NCI-H1436 treated with DMSO at 0.1 percent for 48 hours (cell line): ENCODE measurements around the gene PNPLA1.
A peak's percentile ranks its signal among the peaks of the same experiment; 100 is the strongest.

ENCODE experiments used
- DNase-seq: peaks from one replicate; lab custom pipeline; 2025; lab: John Stamatoyannopoulos, UW

Gene PNPLA1

DNA sequence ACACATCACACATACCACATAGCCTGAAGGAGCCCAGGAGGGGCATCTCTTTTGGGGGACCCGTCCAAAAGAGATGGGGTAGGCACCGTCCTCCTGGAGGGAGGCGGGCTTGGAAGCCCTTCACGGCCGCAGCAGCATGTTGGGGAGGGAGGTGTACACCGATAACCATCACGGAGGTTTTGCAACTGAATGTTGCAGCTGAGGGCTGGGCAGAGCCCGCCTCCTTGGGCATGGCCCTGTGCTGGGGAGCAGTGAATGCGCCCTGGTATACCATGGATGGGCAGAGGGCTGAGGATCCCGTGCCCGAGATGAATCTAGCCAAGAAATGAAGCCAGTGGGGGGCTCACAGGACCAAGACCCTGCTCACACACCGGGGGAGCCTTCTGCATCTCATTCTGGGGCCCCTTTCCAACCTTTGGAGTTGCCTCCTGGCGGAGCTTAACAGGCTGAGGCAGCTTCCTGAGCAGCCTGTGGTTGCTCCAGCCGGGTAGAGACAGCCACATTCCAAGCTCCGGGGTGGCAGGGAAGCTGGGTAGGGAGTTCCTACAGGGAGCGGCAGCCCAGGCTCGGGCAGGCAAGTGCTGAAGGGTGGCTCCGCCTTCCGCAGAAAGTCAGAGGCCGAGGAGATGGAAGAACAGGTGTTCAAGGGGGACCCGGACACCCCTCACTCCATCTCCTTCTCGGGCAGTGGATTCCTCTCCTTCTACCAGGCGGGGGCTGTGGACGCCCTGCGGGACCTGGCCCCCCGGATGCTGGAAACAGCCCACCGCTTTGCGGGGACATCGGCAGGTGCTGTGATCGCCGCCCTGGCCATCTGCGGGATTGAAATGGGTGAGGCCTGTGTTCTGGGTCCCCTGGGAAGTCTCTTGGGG lies at the start of gene PNPLA1:
PNPLA1 (plus strand) TSS at position 227 of the 872 bp plus-strand sequence; CDS start at position 627, 400 bp downstream.
- DNase-seq = no peak

GRCh38 chr6:36220226-36220625 lies 49.6 kb upstream of the PNPLA1 start:
- no peak for DNase-seq

DNA sequence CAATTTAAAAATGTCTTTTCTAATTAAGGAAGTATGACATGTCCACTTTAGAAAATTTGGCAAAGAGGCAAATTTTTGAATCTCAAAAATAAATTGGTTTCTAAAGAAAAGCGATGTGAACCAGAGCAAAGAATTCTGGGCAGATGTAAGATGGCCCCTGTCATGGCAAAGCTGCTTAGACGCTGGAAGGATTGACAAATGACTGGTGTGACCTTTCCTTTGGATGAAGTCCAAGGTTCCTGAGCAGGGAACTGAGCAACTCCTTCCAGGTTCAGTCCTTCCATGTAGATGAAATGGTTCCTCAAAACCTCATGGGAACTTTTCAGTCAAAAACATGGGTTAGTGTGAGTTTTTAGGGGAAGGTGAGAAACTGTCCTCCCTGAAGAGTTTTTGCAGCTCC lies 48.2 kb upstream of the PNPLA1 start:
- no peak for DNase-seq

GRCh38 chr6:36222924-36223323 lies 46.9 kb upstream of the PNPLA1 start:
- DNase-seq = no peak

DNA sequence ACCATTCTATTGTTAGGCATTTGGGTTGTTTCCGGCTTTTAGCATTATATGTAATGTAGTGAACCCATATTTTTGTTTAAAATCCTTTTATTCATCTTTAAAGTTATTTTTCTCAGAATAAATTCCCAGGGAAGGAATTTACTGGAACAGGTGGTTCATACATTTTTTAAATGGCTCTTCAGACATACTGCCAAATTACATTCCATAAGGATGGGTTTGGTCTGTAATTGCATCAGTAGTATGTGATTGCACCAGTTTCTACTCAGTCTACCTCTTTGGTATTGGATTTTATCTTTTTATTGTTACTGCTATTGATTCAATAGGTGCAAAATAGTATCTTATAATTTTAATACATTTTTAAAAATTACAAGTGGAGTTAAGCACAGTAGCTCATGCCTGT lies 46.2 kb upstream of the PNPLA1 start:
- no peak for DNase-seq

DNA sequence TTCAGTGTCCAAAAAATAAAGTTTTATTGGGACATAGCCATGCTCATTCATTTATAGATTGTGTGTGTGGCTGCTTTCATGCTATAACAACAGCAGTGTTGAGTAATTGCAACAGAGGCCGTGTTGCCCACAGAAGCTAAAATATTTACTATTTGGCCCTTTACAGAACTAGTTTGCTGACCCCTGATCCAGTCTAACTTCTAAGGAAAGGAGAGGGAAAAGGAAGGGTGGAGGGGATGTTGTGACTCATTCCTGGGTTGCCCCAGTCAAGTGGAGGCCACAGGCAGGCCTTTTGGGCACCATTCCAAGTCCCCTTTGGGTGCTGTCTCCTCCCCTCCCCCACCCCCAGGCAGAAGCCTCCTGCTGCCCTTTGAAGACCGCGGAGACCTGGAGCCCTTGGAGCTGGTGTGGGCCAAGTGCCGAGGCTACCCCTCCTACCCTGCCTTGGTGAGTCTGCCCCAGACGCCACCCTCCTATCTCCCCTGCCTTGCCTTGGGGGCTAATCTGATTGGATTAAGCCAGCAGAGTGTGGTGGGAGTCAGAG lies 44.9 kb upstream of the PNPLA1 start:
- no peak for DNase-seq

GRCh38 chr6:36226438-36227047 lies 43.3 kb upstream of the PNPLA1 start:
- no peak for DNase-seq

DNA sequence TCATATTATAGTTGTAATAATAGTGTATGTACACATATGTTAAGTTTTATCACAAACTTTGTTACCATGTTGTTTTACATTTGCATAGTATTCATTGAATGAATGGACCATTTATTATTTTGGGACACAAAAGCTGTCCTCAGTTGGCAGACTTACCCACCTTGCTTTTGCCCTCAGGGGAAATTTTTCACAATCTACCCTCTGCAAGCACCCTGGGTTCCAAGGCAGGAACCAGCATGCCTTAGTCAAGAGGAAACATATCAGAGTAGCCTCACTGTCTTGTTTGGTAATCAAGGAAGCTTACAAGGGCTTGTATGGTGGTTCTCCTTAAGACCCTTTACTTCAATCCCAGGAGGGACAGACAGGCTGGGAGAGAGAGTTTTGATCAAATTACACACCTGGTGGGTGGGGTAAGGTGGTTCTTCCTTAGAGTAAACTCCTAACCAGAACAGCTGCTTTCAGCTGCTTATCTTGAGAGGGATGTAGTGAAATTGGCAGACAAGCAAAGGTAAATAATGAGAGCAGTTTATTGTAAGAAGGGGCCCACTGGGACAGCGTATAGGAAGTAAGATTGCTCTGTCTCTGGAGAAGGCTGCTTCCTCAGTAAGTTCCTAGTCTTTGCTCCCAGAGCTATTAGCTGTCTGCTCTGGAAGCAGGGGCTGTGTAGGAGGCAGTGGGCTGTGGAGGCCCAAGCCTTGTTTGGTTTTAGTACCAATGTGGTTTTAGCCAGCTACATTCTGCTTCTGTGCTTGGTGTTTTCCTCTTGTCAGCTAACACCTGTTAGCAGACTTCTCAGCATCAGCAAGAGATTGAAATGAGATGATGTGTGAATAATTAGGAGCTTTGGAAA lies 42.3 kb upstream of the PNPLA1 start:
- peak; percentile 43 for DNase-seq

DNA sequence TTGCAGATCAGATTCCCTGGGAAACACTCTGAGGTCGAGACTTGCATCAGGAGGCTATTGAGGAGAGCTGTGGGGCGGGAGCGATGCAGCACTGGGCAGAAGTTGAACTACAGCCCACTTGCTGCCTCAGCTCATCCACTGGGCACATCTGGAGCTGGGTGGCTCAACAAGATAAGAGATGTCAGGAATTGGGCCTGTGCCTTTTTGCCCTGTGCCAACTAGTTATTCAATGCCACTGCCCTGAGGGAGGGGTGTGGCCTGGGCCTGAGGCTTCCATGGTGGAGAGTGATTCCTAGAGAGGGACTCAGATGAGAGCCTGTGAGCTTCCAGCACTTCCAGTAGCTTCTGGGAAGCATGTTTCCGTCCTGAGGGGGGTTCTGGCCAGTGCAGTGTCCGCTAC lies 40.6 kb upstream of the PNPLA1 start:
- no peak for DNase-seq

DNA sequence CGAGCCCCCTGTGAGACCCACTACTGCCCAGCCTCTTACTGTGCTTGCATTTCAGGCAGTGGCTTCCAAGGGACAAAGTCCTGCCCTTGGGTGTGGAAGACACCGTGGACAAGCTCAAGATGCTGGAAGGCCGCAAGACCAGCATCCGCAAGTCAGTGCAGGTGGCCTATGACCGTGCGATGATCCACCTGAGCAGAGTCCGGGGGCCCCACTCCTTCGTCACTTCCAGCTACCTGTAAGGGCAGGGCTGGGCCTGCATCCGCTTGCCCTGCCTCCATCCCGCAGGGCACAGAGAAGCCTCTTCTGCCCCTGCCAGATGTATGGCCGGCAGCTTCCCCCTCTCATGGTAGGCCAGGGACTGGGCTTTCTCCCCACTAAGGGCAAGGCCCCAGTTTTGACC lies 39.5 kb upstream of the PNPLA1 start:
- DNase-seq = no peak

GRCh38 chr6:36232172-36232571 lies 37.7 kb upstream of the PNPLA1 start:
- no peak for DNase-seq

- DNase-seq = no peak
Observed at GRCh38 chr6:36235309-36235708, 34.6 kb upstream of the PNPLA1 start.

DNA sequence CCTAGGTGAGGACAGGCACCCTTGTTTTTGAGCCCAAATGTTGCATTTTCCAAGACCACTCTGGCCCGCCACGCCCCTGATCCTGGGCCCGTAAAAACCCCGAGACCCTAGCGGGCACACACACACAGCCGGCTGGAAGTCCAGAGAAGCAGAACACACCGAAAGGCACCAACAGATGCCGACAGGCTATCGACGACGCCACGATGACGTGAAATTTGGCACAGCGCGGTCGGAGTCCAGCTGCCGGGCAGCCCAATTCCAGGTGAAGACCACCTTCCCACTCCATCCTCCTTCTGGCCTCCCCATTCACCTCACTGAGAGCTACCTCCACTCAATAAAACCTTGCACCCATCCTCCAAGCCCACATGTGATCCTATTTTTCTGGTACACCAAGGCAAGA lies 34.0 kb upstream of the PNPLA1 start:
- DNase-seq = no peak

DNA sequence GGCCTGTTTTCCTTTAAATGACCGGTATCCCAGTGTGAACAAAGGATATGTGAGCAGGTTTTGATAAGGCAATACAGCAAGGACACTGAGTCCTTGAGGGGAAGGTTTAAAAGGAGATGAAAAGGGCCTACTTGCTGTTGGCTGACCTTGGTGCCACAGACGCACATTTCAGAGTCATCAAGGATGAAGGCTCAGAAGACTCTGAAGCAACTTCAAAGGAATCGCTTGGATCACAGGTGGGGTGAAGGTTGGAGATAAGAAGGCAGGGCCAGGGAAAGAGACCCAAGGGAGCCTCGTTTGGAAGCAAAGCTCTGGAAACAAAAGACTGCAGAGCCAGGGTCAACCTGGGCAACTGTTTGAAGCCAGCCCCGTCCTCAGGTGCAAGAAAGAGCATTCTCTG lies 30.1 kb upstream of the PNPLA1 start:
- no peak for DNase-seq

- no peak for DNase-seq
Observed at GRCh38 chr6:36241728-36242127, 28.1 kb upstream of the PNPLA1 start.

GRCh38 chr6:36242161-36242560 lies 27.7 kb upstream of the PNPLA1 start:
- DNase-seq = no peak

DNA sequence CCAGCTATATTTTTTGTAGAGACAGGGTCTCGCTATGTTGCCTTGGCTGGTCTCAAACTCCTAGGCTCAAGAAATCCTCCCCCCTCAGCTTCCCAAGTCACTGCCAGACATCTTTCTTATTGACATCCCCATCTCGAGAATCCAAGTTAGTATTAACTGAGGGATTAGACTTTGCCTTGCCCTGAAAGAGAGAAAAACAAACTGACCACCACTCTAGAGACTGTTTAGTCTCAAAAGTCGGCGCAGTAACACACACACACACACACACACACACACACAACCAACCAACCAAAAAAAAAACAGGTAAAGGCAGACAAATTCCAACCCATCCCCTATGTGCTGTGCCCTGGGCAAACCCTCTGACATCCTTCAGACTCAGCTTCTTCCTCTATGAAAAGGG lies 27.2 kb upstream of the PNPLA1 start:
- DNase-seq = no peak

DNA sequence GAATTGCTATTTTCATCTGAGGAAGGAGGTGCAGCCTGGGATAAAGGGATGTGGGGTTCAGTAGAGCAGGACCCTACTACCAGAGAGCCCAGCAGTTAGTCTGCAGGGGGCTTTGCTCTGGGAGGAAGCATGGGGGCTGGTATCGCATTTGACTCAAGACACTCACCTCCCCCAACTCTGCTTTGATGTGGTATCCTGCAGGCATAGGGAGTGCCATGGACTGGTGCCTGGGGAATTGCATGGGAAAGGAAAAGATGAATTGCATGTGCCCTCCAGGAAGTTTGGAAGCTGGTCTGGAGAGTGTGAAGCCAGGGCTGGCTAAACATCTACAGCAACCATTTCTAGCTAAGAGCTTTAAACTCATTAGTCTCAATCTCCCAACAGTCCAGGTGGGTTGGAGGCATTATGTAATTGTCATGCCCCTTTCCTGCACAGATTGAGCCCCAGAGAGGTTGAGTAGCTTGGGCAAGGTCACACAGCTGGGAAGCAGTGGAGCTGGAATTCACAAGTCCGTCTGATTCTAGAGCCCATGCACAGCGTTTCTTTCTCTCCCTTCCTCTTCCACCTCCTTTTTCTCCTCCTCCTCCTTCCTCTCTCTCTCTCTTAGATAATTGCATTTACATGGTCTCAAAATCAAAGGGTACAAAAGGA lies 26.2 kb upstream of the PNPLA1 start:
- DNase-seq = no peak

GRCh38 chr6:36244641-36245280 lies 25.1 kb upstream of the PNPLA1 start:
- DNase-seq = no peak

- DNase-seq = no peak
Observed at GRCh38 chr6:36245572-36246061, 24.2 kb upstream of the PNPLA1 start.
